ENCODE results near the gene ENAH. TPM values are rescaled to one million over a fixed set of nuclear protein-coding genes. Genes with fewer than 3 reads are reported as not detected.

ENAH gene
- total and polyA plus RNA-seq, 2 donors (not counting 1 experiment from before 2014, with no cell fraction given) = 1.3 to 1.6 TPM

DNA sequence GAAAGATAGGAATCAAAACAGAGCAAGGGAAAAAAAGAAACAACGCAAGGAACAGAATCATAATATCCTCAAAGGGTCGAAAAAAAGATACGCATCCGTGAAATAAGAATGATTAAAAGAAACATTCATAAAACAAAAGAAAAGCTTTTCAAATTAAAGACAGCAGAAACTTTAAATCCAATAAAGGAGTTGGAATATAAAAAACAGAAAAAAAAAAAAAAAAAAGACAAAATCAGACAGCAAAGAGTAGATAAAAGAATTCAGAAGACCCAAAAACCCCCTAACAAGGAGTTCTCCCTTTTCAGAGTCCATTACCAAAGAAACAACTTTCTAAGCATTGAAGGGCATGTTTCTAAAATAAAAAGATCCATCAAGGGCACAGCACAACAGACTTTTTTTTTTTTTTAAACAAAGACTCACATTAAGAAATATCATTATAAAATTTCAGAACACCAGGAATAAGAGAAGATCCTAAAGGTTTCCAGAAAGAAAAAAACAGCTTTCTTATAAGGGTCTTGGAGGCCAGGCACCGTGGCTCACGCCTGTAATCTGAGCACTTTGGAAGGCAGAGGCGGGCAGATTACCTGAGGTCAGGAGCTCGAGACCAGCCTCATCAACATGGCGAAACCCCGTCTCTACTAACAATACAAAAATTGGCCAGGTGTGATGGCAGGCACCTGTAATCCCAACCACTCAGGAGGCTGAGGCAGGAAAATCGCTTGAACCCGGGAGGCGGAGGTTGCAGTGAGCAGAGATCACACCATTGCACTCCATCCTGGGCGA, 44.7 kb downstream of the ENAH start:
- Histone ChIP-seq H2AFZ (ENCODE audit: insufficient read depth, low read depth, low read length, poor library complexity, severe bottlenecking) (no peak overlapping the region), H3K79me2 (ENCODE audit: control insufficient read depth, insufficient read depth, low read length) (no peaks in the 10 kb centered on the region), H3K4me1 (ENCODE audit: control insufficient read depth in 2 of 2, insufficient read depth in 2 of 2, low read length in 2 of 2) (no peaks in the 10 kb centered on the region), H3K9ac (ENCODE audit: low read length) (no peak overlapping the region), H3K27me3 (replicated peaks in 1 of 4; ENCODE audit: control extremely low read depth in 1 of 4, control insufficient read depth in 3 of 4, insufficient read depth in 4 of 4, low read length in 3 of 4) (no peaks in the 10 kb centered on the region), H3K36me3 (replicated peaks in 1 of 2; ENCODE audit: control extremely low read depth in 1 of 2, control insufficient read depth in 1 of 2, extremely low read depth in 1 of 2, insufficient read depth in 2 of 2, low read length in 1 of 2) (no peaks in the 10 kb centered on the region), H3K4me2 (replicated peaks; ENCODE audit: low read depth, low read length, poor library complexity, severe bottlenecking) (no peak overlapping the region), H4K20me1 (ENCODE audit: control insufficient read depth, insufficient read depth, low read length, poor library complexity, severe bottlenecking) (no peaks in the 10 kb centered on the region), H3K27ac (ENCODE audit: low read length in 2 of 2) (no peak overlapping the region), H3K9me3 (ENCODE audit: control extremely low read depth in 1 of 3, control insufficient read depth in 2 of 3, insufficient read depth in 1 of 3, low read length in 2 of 3) (no peaks in the 10 kb centered on the region), H3K4me3 (ENCODE audit: control extremely low read depth in 1 of 5, extremely low read depth in 1 of 5, insufficient read depth in 1 of 5, low read depth in 2 of 5, low read length in 4 of 5) (no peak overlapping the region)
- H3K27me3 Mint-ChIP-seq = no peaks in the 10 kb centered on the region
- 98% methylated on average over 7 of the region's 14 CpGs for WGBS (ENCODE audit: insufficient coverage)
- no peak overlapping the region for H3K4me3 Mint-ChIP-seq
- DNase-seq = no peak
- no peak overlapping the region for H3K27ac Mint-ChIP-seq
- H3K4me1 Mint-ChIP-seq = no peaks in the 10 kb centered on the region
- TF ChIP-seq CTCF (IDR thresholded peaks at IDR 0.05) (no peak), EZH2 (IDR thresholded peaks at IDR 0.05; ENCODE audit: borderline replicate concordance, insufficient read depth, low read depth, low read length, poor library complexity, severe bottlenecking) (no peak)
- intact Hi-C loops (cut with micrococcal nuclease) = no loop called here
- ChIA-PET POLR2A (no interaction called here), CTCF (no interaction called here)
- ATAC-seq (ENCODE audit: low read depth) = no peak
- no peaks in the 10 kb centered on the region for H3K9me3 Mint-ChIP-seq (ENCODE audit: insufficient read depth)

DNA sequence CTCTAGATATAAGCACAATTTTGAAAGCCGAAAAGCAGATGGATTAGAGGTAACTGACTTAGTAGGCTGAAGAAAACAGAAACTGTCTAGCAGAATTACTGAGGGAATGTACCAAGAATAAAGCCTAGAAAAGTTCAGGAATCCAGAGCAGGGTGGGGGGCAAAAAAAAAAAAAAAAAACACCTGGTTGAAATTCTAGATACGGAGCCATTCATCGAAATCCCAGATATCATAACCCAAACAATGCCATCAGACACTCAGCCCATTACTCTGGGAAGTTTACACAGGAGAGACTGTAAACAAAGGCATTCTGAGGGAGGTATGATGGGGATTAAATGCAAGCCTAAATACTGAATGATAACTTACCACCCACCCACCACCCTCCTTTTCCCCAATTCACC, 45.6 kb downstream of the ENAH start:
- H3K27ac Mint-ChIP-seq = no peak overlapping the region
- H3K9me3 Mint-ChIP-seq (ENCODE audit: insufficient read depth) = no peaks in the 10 kb centered on the region
- CTCF ChIA-PET = interaction anchor here (0.7 kb wide), 1 partner anchor 15 kb away, joined by 4 read pairs; no protein-coding TSS in a partner anchor
- Histone ChIP-seq H3K36me3 (replicated peaks in 1 of 2; ENCODE audit: control extremely low read depth in 1 of 2, control insufficient read depth in 1 of 2, extremely low read depth in 1 of 2, insufficient read depth in 2 of 2, low read length in 1 of 2) (no peaks in the 10 kb centered on the region), H3K27me3 (replicated peaks in 1 of 4; ENCODE audit: control extremely low read depth in 1 of 4, control insufficient read depth in 3 of 4, insufficient read depth in 4 of 4, low read length in 3 of 4) (no peaks in the 10 kb centered on the region), H3K4me2 (replicated peaks; ENCODE audit: low read depth, low read length, poor library complexity, severe bottlenecking) (no peak overlapping the region), H3K9me3 (ENCODE audit: control extremely low read depth in 1 of 3, control insufficient read depth in 2 of 3, insufficient read depth in 1 of 3, low read length in 2 of 3) (no peaks in the 10 kb centered on the region), H4K20me1 (ENCODE audit: control insufficient read depth, insufficient read depth, low read length, poor library complexity, severe bottlenecking) (no peaks in the 10 kb centered on the region), H3K4me1 (ENCODE audit: control insufficient read depth in 2 of 2, insufficient read depth in 2 of 2, low read length in 2 of 2) (no peaks in the 10 kb centered on the region), H2AFZ (ENCODE audit: insufficient read depth, low read depth, low read length, poor library complexity, severe bottlenecking) (no peak overlapping the region), H3K79me2 (ENCODE audit: control insufficient read depth, insufficient read depth, low read length) (no peaks in the 10 kb centered on the region), H3K27ac (ENCODE audit: low read length in 2 of 2) (no peak overlapping the region), H3K9ac (ENCODE audit: low read length) (no peak overlapping the region), H3K4me3 (ENCODE audit: control extremely low read depth in 1 of 5, extremely low read depth in 1 of 5, insufficient read depth in 1 of 5, low read depth in 2 of 5, low read length in 4 of 5) (no peak overlapping the region)
- no CpG with 5 or more reads among the region's 3 CpGs for WGBS (ENCODE audit: insufficient coverage)
- no peaks in the 10 kb centered on the region for H3K27me3 Mint-ChIP-seq
- POLR2A ChIA-PET = no interaction called here
- ATAC-seq (ENCODE audit: low read depth) (no peak), DNase-seq (no peak)
- intact Hi-C loops (cut with micrococcal nuclease) = no loop called here
- no peak for TF ChIP-seq CTCF (IDR thresholded peaks at IDR 0.05)
- no peak for TF ChIP-seq EZH2 (IDR thresholded peaks at IDR 0.05; ENCODE audit: borderline replicate concordance, insufficient read depth, low read depth, low read length, poor library complexity, severe bottlenecking)
- no peaks in the 10 kb centered on the region for H3K4me1 Mint-ChIP-seq
- no peak overlapping the region for H3K4me3 Mint-ChIP-seq

Measured in B cell (primary cell).